A204.1 (cell line): Measurements from ENCODE around the gene JTB.
A peak's percentile ranks its signal among the peaks of the same experiment; 100 is the strongest.
"Not testable (repeated sequence)": the region's sequence is repeated elsewhere in the genome, so short reads cannot be mapped to it uniquely, and the experiment has no call there.

Source experiments
- FAIRE-seq: peaks from 2 replicates; lab custom pipeline; 2012; peaks lifted over from hg19 to GRCh38; lab: Jason Lieb, UNC

The JTB gene

GRCh38 chr1:153977250-153978240 lies at the start of gene JTB:
JTB (minus strand) TSS chr1:153977674; CDS start chr1:153977252, 422 bp downstream.
- FAIRE-seq, result no peak

DNA sequence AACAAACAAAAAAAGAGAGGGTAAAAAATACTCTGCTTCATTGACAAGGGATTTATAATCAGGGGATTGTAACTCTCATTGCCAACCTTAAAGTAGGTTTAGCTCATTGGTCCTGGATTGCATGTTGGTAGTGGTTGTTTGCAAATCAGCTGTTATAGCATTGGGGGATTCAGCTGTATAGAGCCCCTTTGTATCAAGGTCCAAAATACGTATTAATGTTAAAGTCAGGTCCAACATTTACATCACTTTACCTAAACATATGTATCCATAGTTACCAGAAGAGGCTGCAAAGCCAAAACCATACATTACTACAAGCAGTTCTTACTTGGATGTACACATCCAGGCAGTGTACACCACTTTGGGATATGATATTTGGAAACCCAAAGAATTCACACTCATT lies 42.5 kb upstream of the JTB start:
- no peak for FAIRE-seq

DNA sequence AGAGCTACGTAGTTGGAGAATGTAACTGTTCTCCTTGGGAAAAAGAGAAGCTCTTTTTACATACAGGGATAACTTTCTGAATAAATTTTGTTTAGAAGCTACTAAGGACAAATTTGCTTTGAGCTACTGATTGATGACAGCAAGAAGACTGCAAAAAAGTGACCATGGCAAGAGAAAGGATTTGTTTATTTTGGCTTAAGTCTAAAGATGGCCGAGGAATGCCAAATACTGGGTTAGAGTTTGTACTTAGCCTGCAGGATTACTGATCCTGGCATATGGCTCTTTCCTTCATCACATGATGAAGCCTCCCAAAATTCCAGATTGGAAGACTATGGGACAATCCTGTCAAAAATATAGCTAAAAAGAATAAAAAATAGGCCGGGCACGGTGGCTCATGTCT lies 41.8 kb upstream of the JTB start:
- no peak for FAIRE-seq

DNA sequence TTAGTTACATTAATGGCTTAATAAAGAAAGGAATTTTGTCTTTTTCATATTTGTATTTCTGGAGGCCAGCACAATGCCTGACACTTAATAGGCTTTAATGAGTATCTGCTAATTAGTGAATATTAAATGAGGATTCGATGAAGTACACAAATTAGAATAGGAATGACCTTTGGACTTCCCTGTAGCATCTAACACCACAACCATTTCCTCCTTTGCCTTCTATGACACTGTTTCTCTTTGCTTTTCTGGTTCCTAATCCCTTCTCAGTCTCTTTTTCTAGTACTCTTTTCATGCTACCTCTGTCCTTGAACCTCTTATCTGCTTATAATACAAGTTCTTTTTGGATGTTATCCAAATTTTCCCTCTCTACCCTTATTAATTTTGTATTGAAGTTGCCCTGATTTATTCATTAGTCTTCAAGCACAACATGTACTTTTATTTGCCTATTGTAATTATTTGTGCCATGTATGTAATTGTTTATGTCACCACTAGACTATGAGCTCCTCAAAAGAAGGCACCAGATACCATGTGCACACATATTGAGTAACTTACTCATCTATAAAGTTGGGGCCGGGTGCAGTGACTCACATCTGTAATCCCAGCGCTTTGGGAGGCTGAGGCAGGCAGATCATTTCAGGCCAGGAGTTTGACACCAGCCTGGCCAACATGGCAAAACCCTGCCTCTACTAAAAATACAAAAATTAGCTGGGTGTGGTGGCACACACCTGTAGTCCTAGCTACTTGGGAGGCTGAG lies 36.9 kb upstream of the JTB start:
- no peak for FAIRE-seq

GRCh38 chr1:154012543-154012942 lies 35.1 kb upstream of the JTB start:
- not testable (repeated sequence) for FAIRE-seq

- FAIRE-seq, result no peak
Observed at GRCh38 chr1:154012129-154012528, 34.7 kb upstream of the JTB start.

GRCh38 chr1:154006136-154006535 lies 28.7 kb upstream of the JTB start:
- FAIRE-seq, result no peak

GRCh38 chr1:154000420-154000819 lies 22.9 kb upstream of the JTB start:
- FAIRE-seq, result no peak

DNA sequence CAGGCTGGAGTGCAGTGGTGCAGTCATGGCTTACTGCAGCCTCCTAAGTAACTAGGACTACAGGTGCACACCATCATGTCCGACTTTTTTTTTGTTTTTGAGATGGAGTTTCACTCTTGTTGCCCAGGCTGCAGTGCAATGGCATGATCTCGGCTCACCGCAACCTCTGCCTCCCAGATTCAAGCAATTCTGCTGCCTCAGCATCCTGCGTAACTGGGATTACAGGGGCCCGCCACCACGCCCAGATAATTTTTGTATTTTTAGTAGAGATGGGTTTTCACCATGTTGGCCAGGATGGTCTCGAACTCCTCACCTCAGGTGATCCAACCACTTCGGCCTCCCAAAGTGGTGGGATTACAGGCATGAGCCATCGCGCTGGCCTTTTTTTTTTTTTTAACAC lies 19.4 kb upstream of the JTB start:
- FAIRE-seq, result not testable (repeated sequence)

- no peak for FAIRE-seq
Observed at GRCh38 chr1:153995640-153996039, 18.2 kb upstream of the JTB start.

DNA sequence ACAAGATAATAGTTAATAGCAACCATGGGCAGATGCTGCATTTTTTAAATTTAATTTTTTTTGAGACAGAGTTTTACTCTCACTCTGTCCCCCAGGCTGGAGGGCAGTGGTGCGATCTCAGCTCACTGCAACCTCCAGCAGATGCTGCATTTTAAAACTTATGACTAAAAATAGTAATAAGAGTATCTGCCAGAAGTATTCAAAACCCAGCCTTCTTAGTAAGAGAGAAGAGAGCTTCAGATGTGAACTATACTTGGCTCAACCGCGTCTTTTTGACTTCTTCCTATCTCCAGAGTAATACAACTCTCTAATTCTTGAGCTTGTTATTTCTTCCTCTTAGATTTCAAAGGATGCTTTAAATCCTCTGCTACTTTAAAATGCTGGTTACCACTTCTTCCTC lies 17.7 kb upstream of the JTB start:
- no peak for FAIRE-seq

GRCh38 chr1:153991806-153992205 lies 14.3 kb upstream of the JTB start:
- no peak for FAIRE-seq

- FAIRE-seq, result no peak
Observed at GRCh38 chr1:153991151-153991630, 13.7 kb upstream of the JTB start.

- peak; percentile 90 for FAIRE-seq
Observed at GRCh38 chr1:153990468-153991150, 13.1 kb upstream of the JTB start, which contains the start of gene RPS27. RPS27 (plus strand) TSS chr1:153990762; CDS start chr1:153990797, 35 bp downstream.

- no peak for FAIRE-seq
Observed at GRCh38 chr1:153987621-153988020, 10.1 kb upstream of the JTB start.

DNA sequence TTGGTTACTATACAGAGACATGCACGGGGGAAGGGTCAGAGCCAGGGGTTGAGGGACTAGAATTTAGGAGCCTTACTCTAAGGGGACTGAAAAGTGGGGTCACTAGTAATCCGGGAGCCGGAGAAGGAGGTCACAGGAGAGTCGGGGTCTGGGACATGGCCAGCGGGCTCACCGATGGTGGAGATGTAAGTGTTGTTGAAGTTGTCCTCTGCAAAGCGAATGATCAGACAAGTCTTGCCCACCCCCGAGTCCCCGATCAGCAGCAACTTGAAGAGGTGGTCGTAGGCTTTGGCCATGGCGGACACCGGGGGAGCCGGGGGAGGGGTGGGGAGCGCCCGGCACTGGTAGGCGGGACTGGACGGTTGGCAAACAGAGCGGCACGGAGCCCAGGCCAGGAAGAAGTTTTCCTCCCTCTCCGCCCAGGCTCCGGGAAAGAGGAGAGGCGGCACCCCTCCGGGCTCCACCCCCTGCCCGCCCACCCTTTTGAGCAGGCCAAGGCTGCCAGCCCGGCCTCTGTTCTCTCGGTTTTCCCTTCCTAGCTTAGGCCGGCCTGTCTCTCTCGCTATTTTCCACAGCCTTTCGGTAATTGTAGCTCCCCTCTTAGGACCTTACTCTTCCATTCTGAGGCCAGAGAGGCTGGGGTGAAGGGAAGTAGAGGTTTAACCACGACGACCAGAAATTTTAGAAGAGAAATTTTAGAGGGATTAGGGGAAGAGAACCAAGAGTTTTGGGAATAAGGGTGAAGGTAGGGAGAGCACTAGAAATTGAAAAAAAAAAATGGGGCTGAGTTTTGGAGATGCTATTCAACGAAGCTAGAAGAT lies 8.7 kb upstream of the JTB start, which contains the start of gene RAB13:
RAB13 (minus strand) TSS at position 399 of the 821 bp plus-strand sequence; CDS start at position 296, 103 bp downstream.
- no peak for FAIRE-seq

DNA sequence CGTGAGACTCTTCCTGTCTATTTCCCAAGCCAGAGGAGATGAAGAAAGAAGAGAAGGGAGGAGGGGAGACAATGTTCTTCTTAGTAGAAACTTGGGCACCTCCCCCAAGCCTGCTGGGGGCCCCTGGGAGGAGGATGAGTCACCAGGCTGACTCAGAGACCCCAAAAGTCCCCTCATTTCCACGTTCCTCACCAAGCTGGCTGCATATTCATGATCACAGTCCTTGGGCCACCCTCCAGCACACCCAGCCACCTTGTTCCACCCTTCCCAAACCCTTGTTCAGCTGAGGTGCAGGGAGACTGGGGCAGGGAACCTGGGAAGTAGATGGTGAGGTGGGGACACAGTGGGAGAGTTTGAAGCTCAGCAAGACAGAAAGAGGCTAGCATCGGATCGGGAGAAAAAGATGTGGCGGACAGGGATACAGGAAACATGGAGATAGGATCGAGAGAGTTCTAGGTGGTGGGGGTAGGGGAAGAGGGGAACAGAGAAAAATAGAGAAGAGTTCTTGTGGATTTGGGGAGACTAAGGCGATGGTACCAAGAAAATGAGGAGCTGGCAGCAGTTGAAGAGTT lies 8.0 kb upstream of the JTB start:
- FAIRE-seq, result no peak

DNA sequence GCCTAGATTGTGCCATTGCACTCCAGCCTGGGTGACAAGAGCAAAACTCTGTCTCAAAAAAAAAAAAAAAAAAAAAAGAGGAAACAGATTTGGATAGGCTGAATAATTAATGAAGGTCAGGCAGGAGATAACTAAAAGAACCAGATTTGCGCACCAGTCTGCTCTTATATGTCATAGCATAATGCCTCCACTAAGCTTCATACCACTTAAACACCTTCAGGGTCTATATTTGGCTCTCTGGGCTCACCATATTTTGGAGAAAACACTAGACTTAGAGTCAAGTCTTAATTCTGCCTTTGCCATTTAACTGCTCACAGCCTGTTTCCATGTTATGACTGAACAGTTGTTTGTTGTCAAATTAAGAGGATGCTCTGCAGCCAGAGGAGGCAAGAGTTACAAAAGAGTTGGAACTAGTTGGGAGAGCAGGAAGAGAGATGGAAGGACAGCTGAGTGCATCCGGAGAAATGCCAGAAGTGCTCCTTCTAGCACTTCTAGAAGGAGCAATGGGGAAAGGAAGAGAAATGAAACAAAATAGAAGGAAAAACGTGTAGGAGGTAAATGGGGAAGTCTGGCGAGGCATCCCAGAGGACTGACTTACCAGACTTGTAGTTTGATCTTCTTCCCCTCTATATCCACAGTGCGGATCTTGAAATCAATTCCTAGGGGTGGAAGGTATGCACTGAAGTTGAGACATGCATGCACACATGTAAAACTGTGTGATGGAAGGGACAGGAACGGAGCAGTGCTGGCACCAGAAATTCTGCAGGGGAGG lies 6.8 kb upstream of the JTB start:
- no peak for FAIRE-seq

DNA sequence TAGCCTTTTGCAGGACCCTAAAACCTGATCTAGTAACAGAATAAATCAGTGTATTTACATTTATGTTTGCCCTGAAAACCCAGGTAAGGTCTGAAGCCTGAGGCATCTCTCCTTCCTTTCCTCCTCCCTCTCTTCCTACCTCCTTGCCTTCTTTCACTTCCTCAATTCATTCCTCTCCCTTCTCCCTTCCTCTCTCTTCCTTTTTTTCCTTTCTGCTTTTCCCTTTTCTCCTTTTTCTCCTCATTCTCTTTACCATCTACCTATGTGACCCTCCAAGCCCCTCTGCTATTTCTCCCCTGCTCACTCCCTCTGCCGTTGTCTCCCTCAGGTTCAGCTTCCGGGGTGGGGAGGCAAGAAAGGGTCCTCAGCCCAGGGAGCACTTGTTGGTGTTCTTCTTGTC lies 4.3 kb upstream of the JTB start:
- FAIRE-seq, result not testable (repeated sequence)

DNA sequence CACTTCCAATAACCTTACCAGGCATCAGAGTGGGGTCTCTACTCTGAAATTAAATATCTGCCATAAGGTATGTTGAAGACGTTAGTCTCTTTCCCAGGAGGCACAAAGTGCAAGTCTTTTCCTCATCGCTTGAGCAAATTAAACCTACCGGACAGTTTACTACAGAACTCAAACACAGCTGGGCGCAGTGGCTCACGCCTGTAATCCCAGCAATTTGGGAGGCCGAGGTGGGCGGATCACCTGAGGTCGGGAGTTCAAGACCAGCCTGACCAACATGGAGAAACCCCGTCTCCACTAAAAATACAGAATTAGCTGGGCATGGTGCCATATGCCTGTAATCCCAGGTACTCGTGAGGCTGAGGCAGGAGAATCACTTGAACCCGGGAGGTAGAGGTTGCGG lies 1.6 kb upstream of the JTB start:
- FAIRE-seq, result not testable (repeated sequence)
